ENCODE results near the gene DPEP2NB.

Gene DPEP2NB, protein sequence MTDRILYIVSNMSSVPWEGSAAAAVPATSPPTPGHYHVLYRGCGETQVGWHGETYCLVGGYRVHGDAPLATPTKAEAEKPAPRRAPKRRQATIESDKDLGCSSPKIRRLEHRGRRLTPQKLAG

GRCh38 chr16:68015681-68016080, at the start of gene DPEP2NB:
Gene DPEP2NB (minus strand): TSS chr16:68015911. CDS start chr16:68015770, 141 bp downstream.
- DNase-seq (ENCODE audit: extremely low read depth, low read depth): no peak
- TF ChIP-seq, protein P1, sequence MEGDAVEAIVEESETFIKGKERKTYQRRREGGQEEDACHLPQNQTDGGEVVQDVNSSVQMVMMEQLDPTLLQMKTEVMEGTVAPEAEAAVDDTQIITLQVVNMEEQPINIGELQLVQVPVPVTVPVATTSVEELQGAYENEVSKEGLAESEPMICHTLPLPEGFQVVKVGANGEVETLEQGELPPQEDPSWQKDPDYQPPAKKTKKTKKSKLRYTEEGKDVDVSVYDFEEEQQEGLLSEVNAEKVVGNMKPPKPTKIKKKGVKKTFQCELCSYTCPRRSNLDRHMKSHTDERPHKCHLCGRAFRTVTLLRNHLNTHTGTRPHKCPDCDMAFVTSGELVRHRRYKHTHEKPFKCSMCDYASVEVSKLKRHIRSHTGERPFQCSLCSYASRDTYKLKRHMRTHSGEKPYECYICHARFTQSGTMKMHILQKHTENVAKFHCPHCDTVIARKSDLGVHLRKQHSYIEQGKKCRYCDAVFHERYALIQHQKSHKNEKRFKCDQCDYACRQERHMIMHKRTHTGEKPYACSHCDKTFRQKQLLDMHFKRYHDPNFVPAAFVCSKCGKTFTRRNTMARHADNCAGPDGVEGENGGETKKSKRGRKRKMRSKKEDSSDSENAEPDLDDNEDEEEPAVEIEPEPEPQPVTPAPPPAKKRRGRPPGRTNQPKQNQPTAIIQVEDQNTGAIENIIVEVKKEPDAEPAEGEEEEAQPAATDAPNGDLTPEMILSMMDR (IDR thresholded peaks at IDR 0.05; ENCODE audit: low read depth, low read length): no peak

GRCh38 chr16:68064791-68065365, 49.2 kb upstream of the DPEP2NB start:
- TF ChIP-seq, protein P1 (IDR thresholded peaks at IDR 0.05; ENCODE audit: low read depth, low read length): peak; percentile 86
- no peak for DNase-seq (ENCODE audit: extremely low read depth, low read depth)

GRCh38 chr16:68062910-68063393, 47.2 kb upstream of the DPEP2NB start:
- DNase-seq (ENCODE audit: extremely low read depth, low read depth): no peak

GRCh38 chr16:68061396-68061795, 45.7 kb upstream of the DPEP2NB start:
- no peak for DNase-seq (ENCODE audit: extremely low read depth, low read depth)
- TF ChIP-seq, protein P1 (IDR thresholded peaks at IDR 0.05; ENCODE audit: low read depth, low read length): no peak

More at GRCh38 chr16:68062910-68063393, 47.2 kb upstream of the DPEP2NB start:
- TF ChIP-seq, protein P1 (IDR thresholded peaks at IDR 0.05; ENCODE audit: low read depth, low read length): no peak

- TF ChIP-seq, protein P1 (IDR thresholded peaks at IDR 0.05; ENCODE audit: low read depth, low read length): no peak
- DNase-seq (ENCODE audit: extremely low read depth, low read depth): no peak
Observed at GRCh38 chr16:68059804-68060203, 44.1 kb upstream of the DPEP2NB start.

- TF ChIP-seq, protein P1 (IDR thresholded peaks at IDR 0.05; ENCODE audit: low read depth, low read length): no peak
- DNase-seq (ENCODE audit: extremely low read depth, low read depth): no peak
Observed at GRCh38 chr16:68055395-68055794, 39.7 kb upstream of the DPEP2NB start.

DNA sequence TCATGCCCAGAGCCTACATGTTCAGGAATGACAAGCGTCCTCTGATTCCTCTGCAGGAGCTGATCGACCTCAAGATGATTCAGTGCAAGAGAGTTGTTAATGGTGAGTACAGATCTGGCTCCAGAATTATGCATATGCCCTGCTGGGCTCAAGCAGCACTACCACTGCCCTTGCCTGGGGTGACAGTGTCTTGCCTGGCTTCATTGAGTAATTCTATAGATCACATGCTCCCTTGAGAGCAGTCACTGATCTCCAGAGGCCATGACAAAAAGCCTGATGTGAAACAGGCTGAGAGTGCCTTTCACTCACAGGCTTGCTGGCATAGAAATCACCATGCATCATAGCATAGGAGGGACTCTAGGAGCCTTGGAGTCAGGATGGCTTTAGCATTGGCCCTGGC, 33.7 kb upstream of the DPEP2NB start:
- DNase-seq (ENCODE audit: extremely low read depth, low read depth): no peak
- TF ChIP-seq, protein P1 (IDR thresholded peaks at IDR 0.05; ENCODE audit: low read depth, low read length): no peak
